Activated CD4-positive, alpha-beta T cell treated with anti-CD3 and anti-CD28 coated beads for 36 hours (primary cell): ENCODE results near the gene FILIP1L. TPM values are rescaled to one million over a fixed set of nuclear protein-coding genes. Genes with fewer than 3 reads are reported as not detected.

Experiments used
- ATAC-seq: fragments of 200-7000 bp; cut with Tn5 transposase; one replicate; pipeline ENCODE4 v1.10.0; 2021; ENCODE audit warnings: mild to moderate bottlenecking, moderate library complexity
- CTCF ChIA-PET: fragments of 350-600 bp; sonication (Branson Sonifier 250); formaldehyde crosslinking; loops from one replicate; lab custom pipeline; 2021; ENCODE audit warnings: antibody characterized with exemption; lab: Charles Lee
- POLR2A ChIA-PET: fragments of 350-600 bp; sonication (Branson Sonifier 250); formaldehyde crosslinking; loops from one replicate; lab custom pipeline; 2021; ENCODE audit warnings: antibody characterized with exemption, inconsistent platforms; lab: Charles Lee
- DNase-seq: peaks from one replicate; pipeline ENCODE4 v3.0.0-alpha.2; 2020
- H3K27ac Mint-ChIP-seq: one replicate; pipeline ENCODE4 v1.8.0; 2021; ENCODE audit warnings: mixed read lengths
- H3K27me3 Mint-ChIP-seq: one replicate; pipeline ENCODE4 v1.8.0; 2021; ENCODE audit warnings: mixed read lengths
- H3K36me3 Mint-ChIP-seq: one replicate; pipeline ENCODE4 v1.8.0; 2021; ENCODE audit warnings: low read depth, mixed read lengths
- H3K4me1 Mint-ChIP-seq: one replicate; pipeline ENCODE4 v1.8.0; 2021; ENCODE audit warnings: mixed read lengths
- H3K4me3 Mint-ChIP-seq: one replicate; pipeline ENCODE4 v1.8.0; 2021; ENCODE audit warnings: mild to moderate bottlenecking, moderate library complexity, mixed read lengths
- H3K9me3 Mint-ChIP-seq: one replicate; pipeline ENCODE4 v1.8.0; 2021; ENCODE audit warnings: low read depth, mixed read lengths
- intact Hi-C, 2 experiments: fragments of 100-400 bp; cut with DNase I in 1 of 2; cut with micrococcal nuclease in 1 of 2; formaldehyde crosslinking; loops; one replicate each; pipeline versions ENCODE4 v1.14.2 to v1.15.1; 2022 to 2024; cut with DNase I, micrococcal nuclease
- total RNA-seq, 2 experiments: library from RNA; stranded (reverse); gene quantifications; one replicate each; pipeline ENCODE4 v1.2.3, GENCODE V29; 2021

The FILIP1L gene
- total RNA-seq, 2 experiments from 2014 or later = 0.11 TPM; not detected in 1

GRCh38 chr3:100023595-100023994 lies 90.7 kb downstream of the FILIP1L start:
- Mint-ChIP-seq H3K27me3 (no peaks in the 10 kb centered on the region), H3K27ac (no peak overlapping the region), H3K4me1 (no peaks in the 10 kb centered on the region), H3K4me3 (no peak overlapping the region), H3K36me3 (peaks cover 9% of the 10 kb centered on the region), H3K9me3 (no peaks in the 10 kb centered on the region)
- intact Hi-C loops = no loop called here
- no peak for ATAC-seq
- CTCF ChIA-PET = interaction anchor here (1.1 kb wide), 1 partner anchor 34 kb away, joined by 4 read pairs; no protein-coding TSS in a partner anchor
- DNase-seq = no peak
- POLR2A ChIA-PET = no interaction called here

GRCh38 chr3:100023150-100023549 lies 91.2 kb downstream of the FILIP1L start:
- Mint-ChIP-seq H3K9me3 (no peaks in the 10 kb centered on the region), H3K4me3 (no peak overlapping the region), H3K27ac (no peak overlapping the region), H3K36me3 (peaks cover 9% of the 10 kb centered on the region), H3K4me1 (no peaks in the 10 kb centered on the region), H3K27me3 (no peaks in the 10 kb centered on the region)
- POLR2A ChIA-PET = no interaction called here
- ATAC-seq (no peak), DNase-seq (no peak)
- CTCF ChIA-PET = no interaction called here
- intact Hi-C loops = no loop called here

GRCh38 chr3:100022506-100022905 lies 91.8 kb downstream of the FILIP1L start:
- ChIA-PET CTCF (no interaction called here), POLR2A (no interaction called here)
- H3K9me3 Mint-ChIP-seq = no peaks in the 10 kb centered on the region
- H3K4me3 Mint-ChIP-seq = no peak overlapping the region
- H3K4me1 Mint-ChIP-seq = no peaks in the 10 kb centered on the region
- no peaks in the 10 kb centered on the region for H3K27me3 Mint-ChIP-seq
- no peak for DNase-seq
- no peak for ATAC-seq
- intact Hi-C loops = no loop called here
- H3K36me3 Mint-ChIP-seq = peaks cover 9% of the 10 kb centered on the region
- H3K27ac Mint-ChIP-seq = no peak overlapping the region

GRCh38 chr3:100020876-100021644 lies 93.2 kb downstream of the FILIP1L start:
- H3K27ac Mint-ChIP-seq = no peak overlapping the region
- no peak for DNase-seq
- H3K4me3 Mint-ChIP-seq = no peak overlapping the region
- no peak for ATAC-seq
- intact Hi-C loops = no loop called here
- no peaks in the 10 kb centered on the region for H3K4me1 Mint-ChIP-seq
- H3K36me3 Mint-ChIP-seq = peaks cover 11% of the 10 kb centered on the region
- POLR2A ChIA-PET = no interaction called here
- H3K27me3 Mint-ChIP-seq = no peaks in the 10 kb centered on the region
- CTCF ChIA-PET = interaction anchor here (1.1 kb wide), 1 partner anchor 52 kb away, joined by 3 read pairs; no protein-coding TSS in a partner anchor
- H3K9me3 Mint-ChIP-seq = no peaks in the 10 kb centered on the region

GRCh38 chr3:100019719-100020118 lies 94.6 kb downstream of the FILIP1L start:
- Mint-ChIP-seq H3K27me3 (no peaks in the 10 kb centered on the region), H3K4me3 (no peak overlapping the region), H3K4me1 (no peaks in the 10 kb centered on the region), H3K9me3 (peaks cover 4% of the 10 kb centered on the region), H3K27ac (no peak overlapping the region), H3K36me3 (peaks cover 17% of the 10 kb centered on the region)
- DNase-seq (no peak), ATAC-seq (no peak)
- intact Hi-C loops = no loop called here
- ChIA-PET CTCF (interaction anchor here (0.6 kb wide), 1 partner anchor 355 kb away, joined by 3 read pairs; no protein-coding TSS in a partner anchor), POLR2A (no interaction called here)

GRCh38 chr3:100018806-100019205 lies 95.5 kb downstream of the FILIP1L start:
- no peak for ATAC-seq
- no peak for DNase-seq
- Mint-ChIP-seq H3K4me1 (no peaks in the 10 kb centered on the region), H3K4me3 (no peak overlapping the region), H3K36me3 (peaks cover 16% of the 10 kb centered on the region), H3K27ac (no peak overlapping the region), H3K9me3 (peaks cover 7% of the 10 kb centered on the region), H3K27me3 (no peaks in the 10 kb centered on the region)
- CTCF ChIA-PET = interaction anchor here (0.9 kb wide), 1 partner anchor 187 kb away, joined by 5 read pairs; no protein-coding TSS in a partner anchor
- POLR2A ChIA-PET = interaction anchor here (0.6 kb wide), 1 partner anchor 74 kb away, joined by 3 read pairs; no protein-coding TSS in a partner anchor
- intact Hi-C loops = no loop called here

- peaks cover 13% of the 10 kb centered on the region for H3K36me3 Mint-ChIP-seq
- CTCF ChIA-PET = no interaction called here
Measured at GRCh38 chr3:100010087-100010417, 104.2 kb downstream of the FILIP1L start.

GRCh38 chr3:100009276-100010086 lies 104.8 kb downstream of the FILIP1L start:
- intact Hi-C loops = no loop called here
- no peak overlapping the region for H3K4me3 Mint-ChIP-seq
- ATAC-seq (no peak), DNase-seq (no peak)
- ChIA-PET POLR2A (no interaction called here), CTCF (no interaction called here)
- no peaks in the 10 kb centered on the region for H3K27me3 Mint-ChIP-seq
- no peak overlapping the region for H3K27ac Mint-ChIP-seq
- H3K36me3 Mint-ChIP-seq = peaks cover 10% of the 10 kb centered on the region
- H3K9me3 Mint-ChIP-seq = peaks cover 1% of the 10 kb centered on the region
- peaks cover under 1% of the 10 kb centered on the region for H3K4me1 Mint-ChIP-seq

More at GRCh38 chr3:100010087-100010417, 104.2 kb downstream of the FILIP1L start:
- H3K4me3 Mint-ChIP-seq = no peak overlapping the region
- intact Hi-C loops = no loop called here
- peaks cover 5% of the 10 kb centered on the region for H3K9me3 Mint-ChIP-seq
- H3K27ac Mint-ChIP-seq = no peak overlapping the region
- H3K4me1 Mint-ChIP-seq = no peaks in the 10 kb centered on the region
- DNase-seq (no peak), ATAC-seq (no peak)
- POLR2A ChIA-PET = no interaction called here
- H3K27me3 Mint-ChIP-seq = no peaks in the 10 kb centered on the region

GRCh38 chr3:100008081-100008698 lies 106.1 kb downstream of the FILIP1L start:
- Mint-ChIP-seq H3K4me3 (no peak overlapping the region), H3K27me3 (no peaks in the 10 kb centered on the region), H3K4me1 (peaks cover 5% of the 10 kb centered on the region), H3K9me3 (no peaks in the 10 kb centered on the region), H3K36me3 (peaks cover 8% of the 10 kb centered on the region), H3K27ac (no peak overlapping the region)
- ChIA-PET POLR2A (no interaction called here), CTCF (interaction anchor here (1.4 kb wide), 1 partner anchor 56 kb away, joined by 3 read pairs; no protein-coding TSS in a partner anchor)
- ATAC-seq (no peak), DNase-seq (no peak)
- intact Hi-C loops = no loop called here

- ChIA-PET POLR2A (no interaction called here), CTCF (interaction anchor here (0.8 to 1.4 kb wide), 2 partner anchors 57 to 174 kb away, joined by 3 read pairs; no protein-coding TSS in a partner anchor)
- intact Hi-C loops = no loop called here
Measured at GRCh38 chr3:100007313-100007712, 107.0 kb downstream of the FILIP1L start.

GRCh38 chr3:100006570-100007271 lies 107.6 kb downstream of the FILIP1L start:
- Mint-ChIP-seq H3K27ac (no peak overlapping the region), H3K36me3 (peaks cover 10% of the 10 kb centered on the region), H3K4me3 (no peak overlapping the region), H3K4me1 (peaks cover 10% of the 10 kb centered on the region), H3K9me3 (no peaks in the 10 kb centered on the region), H3K27me3 (no peaks in the 10 kb centered on the region)
- intact Hi-C loops = no loop called here
- CTCF ChIA-PET = interaction anchor here (0.8 to 1.4 kb wide), 2 partner anchors 58 to 173 kb away, joined by 3 read pairs; no protein-coding TSS in a partner anchor
- no peak for ATAC-seq
- POLR2A ChIA-PET = no interaction called here
- DNase-seq = no peak

More at GRCh38 chr3:100007313-100007712, 107.0 kb downstream of the FILIP1L start:
- DNase-seq (no peak), ATAC-seq (no peak)
- H3K27me3 Mint-ChIP-seq = no peaks in the 10 kb centered on the region
- no peak overlapping the region for H3K4me3 Mint-ChIP-seq
- no peak overlapping the region for H3K27ac Mint-ChIP-seq
- H3K9me3 Mint-ChIP-seq = no peaks in the 10 kb centered on the region
- peaks cover 10% of the 10 kb centered on the region for H3K4me1 Mint-ChIP-seq
- H3K36me3 Mint-ChIP-seq = peaks cover 8% of the 10 kb centered on the region
